Choroid plexus epithelial cell (primary cell): ENCODE measurements around the gene PLBD1.

Source experiments
- DNase-seq: peaks from one replicate; pipeline ENCODE4 v3.0.0-alpha.2; 2010; ENCODE audit warnings: low read depth
- H3K4me3 ChIP-seq: 2 replicates; pipeline ENCODE4 v1.5.1; 2011; ENCODE audit warnings: low read depth, mild to moderate bottlenecking, control low read depth, low read length, moderate library complexity
- TF ChIP-seq, protein P1 (sequence below): conservative IDR thresholded peaks from 2 replicates; pipeline ENCODE4 v1.5.1; 2011; ENCODE audit warnings: low read depth, mild to moderate bottlenecking, control low read depth, inconsistent platforms, low read length, moderate library complexity

The PLBD1 gene

DNA sequence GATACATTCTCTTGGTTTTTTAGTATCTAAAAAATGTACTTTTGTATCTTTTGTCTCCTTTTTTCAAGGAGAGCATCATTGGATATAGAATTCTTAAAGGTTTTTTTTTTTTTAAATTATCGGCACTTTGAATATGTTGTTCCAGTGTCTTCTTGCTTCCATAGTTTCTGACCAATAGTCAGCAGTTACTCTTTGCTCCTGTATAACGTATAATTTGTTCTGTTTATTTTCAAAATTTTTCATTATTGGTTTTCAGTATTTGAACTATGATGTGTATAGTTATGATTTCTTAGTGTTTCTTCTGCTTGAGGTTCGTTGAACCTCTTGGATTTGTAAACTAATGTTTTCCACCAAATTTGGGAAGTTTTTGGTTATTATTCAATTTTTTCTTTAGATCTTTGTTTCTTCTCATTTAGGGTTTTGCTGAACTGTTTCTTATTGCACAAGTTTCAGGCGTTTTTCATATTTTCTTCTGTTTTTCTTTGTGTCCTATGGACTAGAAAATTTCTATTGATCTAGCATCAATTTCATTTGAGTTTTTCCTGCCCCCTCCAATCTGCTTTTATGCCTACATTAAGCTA lies 93.9 kb downstream of the PLBD1 start:
- TF ChIP-seq, protein P1, sequence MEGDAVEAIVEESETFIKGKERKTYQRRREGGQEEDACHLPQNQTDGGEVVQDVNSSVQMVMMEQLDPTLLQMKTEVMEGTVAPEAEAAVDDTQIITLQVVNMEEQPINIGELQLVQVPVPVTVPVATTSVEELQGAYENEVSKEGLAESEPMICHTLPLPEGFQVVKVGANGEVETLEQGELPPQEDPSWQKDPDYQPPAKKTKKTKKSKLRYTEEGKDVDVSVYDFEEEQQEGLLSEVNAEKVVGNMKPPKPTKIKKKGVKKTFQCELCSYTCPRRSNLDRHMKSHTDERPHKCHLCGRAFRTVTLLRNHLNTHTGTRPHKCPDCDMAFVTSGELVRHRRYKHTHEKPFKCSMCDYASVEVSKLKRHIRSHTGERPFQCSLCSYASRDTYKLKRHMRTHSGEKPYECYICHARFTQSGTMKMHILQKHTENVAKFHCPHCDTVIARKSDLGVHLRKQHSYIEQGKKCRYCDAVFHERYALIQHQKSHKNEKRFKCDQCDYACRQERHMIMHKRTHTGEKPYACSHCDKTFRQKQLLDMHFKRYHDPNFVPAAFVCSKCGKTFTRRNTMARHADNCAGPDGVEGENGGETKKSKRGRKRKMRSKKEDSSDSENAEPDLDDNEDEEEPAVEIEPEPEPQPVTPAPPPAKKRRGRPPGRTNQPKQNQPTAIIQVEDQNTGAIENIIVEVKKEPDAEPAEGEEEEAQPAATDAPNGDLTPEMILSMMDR: no peak
- DNase-seq: peak; percentile 30

DNA sequence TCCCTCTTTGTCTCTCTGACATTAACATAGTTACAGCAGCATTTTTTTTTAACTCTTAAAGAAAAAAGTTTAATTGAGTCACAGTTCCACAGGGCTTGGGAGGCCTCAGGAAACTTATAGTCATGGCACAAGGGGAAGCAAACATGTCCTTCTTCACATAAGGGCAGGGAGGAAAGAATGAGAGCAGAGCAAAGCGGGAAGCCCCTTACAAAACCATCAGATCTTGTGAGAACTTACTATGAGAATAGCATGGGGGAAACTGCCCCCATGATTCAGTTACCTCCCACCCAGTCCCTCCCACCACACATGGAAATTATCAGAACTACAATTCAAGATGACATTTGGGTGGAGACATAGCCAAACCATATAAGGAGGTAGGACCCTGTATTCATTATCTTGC lies 96.2 kb downstream of the PLBD1 start:
- TF ChIP-seq, protein P1: no peak

More for the DNA sequence above, 93.9 kb downstream of the PLBD1 start:
- no peak overlapping the region for H3K4me3 ChIP-seq

DNA sequence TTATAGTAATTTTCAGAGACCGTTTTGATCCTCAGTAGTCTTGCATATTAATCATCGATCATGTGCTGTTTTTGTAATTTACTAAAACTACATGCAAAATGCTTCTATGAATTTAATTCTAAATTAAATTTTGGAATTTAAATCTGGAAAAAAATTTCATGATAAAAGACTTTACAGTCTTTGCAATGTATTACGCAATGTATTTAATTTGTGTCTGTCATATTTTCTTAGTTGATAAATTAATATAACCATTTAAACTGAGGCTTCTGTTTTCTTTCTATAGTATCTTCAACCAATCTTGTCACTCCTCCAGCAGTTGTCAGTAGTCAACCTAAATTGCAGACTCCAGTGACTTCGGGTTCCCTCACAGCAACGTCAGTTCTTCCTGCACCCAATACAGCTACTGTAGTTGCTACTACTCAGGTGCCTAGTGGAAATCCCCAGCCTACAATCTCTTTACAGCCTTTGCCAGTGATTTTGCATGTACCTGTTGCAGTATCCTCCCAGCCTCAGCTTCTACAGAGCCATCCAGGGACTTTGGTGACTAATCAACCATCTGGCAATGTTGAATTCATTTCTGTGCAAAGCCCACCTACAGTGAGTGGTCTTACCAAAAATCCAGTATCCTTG lies 107.4 kb downstream of the PLBD1 start:
- TF ChIP-seq, protein P1: no peak
- H3K4me3 ChIP-seq: no peak overlapping the region
- DNase-seq: no peak

More for the DNA sequence above, 96.2 kb downstream of the PLBD1 start:
- H3K4me3 ChIP-seq: no peak overlapping the region
- no peak for DNase-seq

DNA sequence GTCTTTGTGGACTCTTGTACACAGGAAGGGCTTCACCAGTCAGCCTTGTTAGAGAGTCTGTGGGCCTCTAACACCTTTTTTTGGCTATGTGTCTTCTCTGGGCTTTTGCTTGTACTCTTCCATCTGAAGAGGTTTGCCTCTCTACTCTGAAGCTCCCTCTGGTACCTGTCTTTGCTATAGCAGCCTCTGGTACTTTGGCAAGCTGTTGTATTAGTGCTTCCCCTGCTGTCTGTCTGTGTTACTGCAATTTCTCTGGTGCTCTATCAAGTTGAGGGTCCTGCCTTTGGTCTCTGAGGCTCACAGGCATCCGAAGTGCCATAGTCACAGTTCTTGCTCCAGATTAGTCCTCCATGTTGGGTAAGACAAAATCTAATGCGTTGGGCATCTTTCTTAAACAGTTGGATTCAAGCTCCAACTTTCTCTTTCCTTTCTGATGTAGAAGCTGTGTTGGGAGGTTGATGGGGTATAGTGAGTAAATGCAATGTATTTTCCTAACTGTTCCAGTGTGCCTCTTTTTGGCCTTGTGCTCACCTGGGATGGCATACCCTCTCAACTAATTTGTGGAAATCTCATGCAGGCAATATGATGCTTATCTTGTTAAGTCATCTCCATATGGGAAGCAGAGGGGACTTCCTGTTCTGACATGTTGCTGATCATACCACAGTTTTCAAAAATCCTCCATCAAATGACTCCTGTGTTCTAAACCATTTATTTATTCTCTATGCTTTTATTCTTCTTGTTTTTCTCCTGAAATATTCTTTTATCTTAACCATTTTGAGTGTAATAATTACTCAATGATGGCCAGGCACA lies 113.4 kb downstream of the PLBD1 start:
- TF ChIP-seq, protein P1: peak; percentile 77
- peak; percentile 76 for DNase-seq

More for the DNA sequence above, 113.4 kb downstream of the PLBD1 start:
- no peak overlapping the region for H3K4me3 ChIP-seq
